Mucosa of stomach (tissue), 1 donor: ENCODE data around the gene ATP8A2.

Experiments used
- H3K27me3 ChIP-seq: one replicate; pipeline ENCODE4 v1.7.0; 2013; ENCODE audit warnings: mild to moderate bottlenecking, low read length; ENCODE audit not compliant: control insufficient read depth, insufficient read depth
- H3K36me3 ChIP-seq: one replicate; pipeline ENCODE4 v1.7.0; 2013; ENCODE audit warnings: low read length; ENCODE audit not compliant: control insufficient read depth, insufficient read depth
- H3K4me1 ChIP-seq: one replicate; pipeline ENCODE4 v1.7.0; 2013; ENCODE audit warnings: mild to moderate bottlenecking, low read length; ENCODE audit not compliant: control insufficient read depth, insufficient read depth
- H3K4me3 ChIP-seq: one replicate; pipeline ENCODE4 v1.7.0; 2013; ENCODE audit warnings: low read length
- H3K9ac ChIP-seq: one replicate; pipeline ENCODE4 v1.7.0; 2013; ENCODE audit warnings: mild to moderate bottlenecking, low read length, moderate library complexity
- H3K9me3 ChIP-seq: one replicate; pipeline ENCODE4 v1.7.0; 2013; ENCODE audit warnings: mild to moderate bottlenecking, low read length, moderate library complexity; ENCODE audit not compliant: control insufficient read depth
- donor health status: Pancreatic carcinoma.

Gene ATP8A2

DNA sequence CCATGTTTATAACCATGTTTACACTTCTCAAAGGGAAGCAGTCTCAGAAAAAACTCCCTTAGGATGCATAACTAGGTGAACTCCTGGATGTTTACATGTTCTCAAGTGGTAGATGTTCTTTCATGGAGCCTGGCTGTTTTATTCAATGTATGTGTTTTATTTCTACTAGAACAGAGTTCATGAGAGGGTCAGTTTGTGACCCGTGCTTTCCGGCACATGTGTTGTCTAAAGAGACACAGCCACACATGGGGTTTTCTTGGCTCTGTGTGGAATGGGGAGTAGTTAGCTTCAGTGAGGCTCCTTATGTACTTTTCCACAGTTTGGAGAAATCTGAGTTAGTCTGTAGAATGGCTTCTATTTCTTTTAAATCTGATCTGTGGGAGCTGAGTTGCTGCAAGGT, 60.9 kb downstream of the ATP8A2 start:
- Histone ChIP-seq H3K9me3 (no peaks in the 10 kb centered on the region), H3K27me3 (no peaks in the 10 kb centered on the region), H3K36me3 (no peaks in the 10 kb centered on the region), H3K4me3 (no peak overlapping the region), H3K9ac (no peak overlapping the region), H3K4me1 (no peaks in the 10 kb centered on the region)

GRCh38 chr13:25440061-25440460, 68.3 kb downstream of the ATP8A2 start:
- H3K9me3 ChIP-seq, result no peaks in the 10 kb centered on the region
- H3K4me1 ChIP-seq, result no peaks in the 10 kb centered on the region
- no peaks in the 10 kb centered on the region for H3K36me3 ChIP-seq
- H3K27me3 ChIP-seq, result no peaks in the 10 kb centered on the region
- no peak overlapping the region for H3K9ac ChIP-seq
- H3K4me3 ChIP-seq, result no peak overlapping the region

GRCh38 chr13:25446261-25446660, 74.5 kb downstream of the ATP8A2 start:
- Histone ChIP-seq H3K9ac (no peak overlapping the region), H3K4me3 (no peak overlapping the region), H3K4me1 (no peaks in the 10 kb centered on the region), H3K27me3 (no peaks in the 10 kb centered on the region), H3K9me3 (no peaks in the 10 kb centered on the region), H3K36me3 (no peaks in the 10 kb centered on the region)

DNA sequence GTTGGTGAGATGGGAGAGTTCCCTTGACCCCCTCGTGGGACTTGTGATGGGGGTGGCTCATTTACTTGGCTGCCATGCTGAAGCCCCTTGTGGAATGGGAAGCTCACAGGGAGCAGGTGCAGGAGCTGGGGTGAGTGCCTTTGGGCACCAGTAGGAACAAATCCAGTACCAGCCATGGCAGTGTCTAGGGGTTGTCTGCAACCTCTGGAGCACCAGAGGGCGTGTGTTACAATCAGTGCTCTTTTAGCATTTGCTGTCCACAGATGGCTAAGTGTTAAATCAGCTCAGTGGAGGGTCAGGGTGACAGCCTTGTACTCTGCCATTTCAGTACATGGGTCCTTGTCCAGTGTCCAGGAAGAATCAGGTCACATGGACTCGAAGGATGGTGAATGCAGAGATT, 75.6 kb downstream of the ATP8A2 start:
- Histone ChIP-seq H3K36me3 (no peaks in the 10 kb centered on the region), H3K9ac (no peak overlapping the region), H3K4me1 (no peaks in the 10 kb centered on the region), H3K4me3 (no peak overlapping the region), H3K9me3 (no peaks in the 10 kb centered on the region), H3K27me3 (no peaks in the 10 kb centered on the region)

GRCh38 chr13:25453850-25454365, 82.1 kb downstream of the ATP8A2 start:
- Histone ChIP-seq H3K9ac (no peak overlapping the region), H3K4me3 (no peak overlapping the region), H3K27me3 (no peaks in the 10 kb centered on the region), H3K9me3 (no peaks in the 10 kb centered on the region), H3K36me3 (no peaks in the 10 kb centered on the region), H3K4me1 (no peaks in the 10 kb centered on the region)

- H3K27me3 ChIP-seq, result no peaks in the 10 kb centered on the region
- no peaks in the 10 kb centered on the region for H3K9me3 ChIP-seq
- no peak overlapping the region for H3K4me3 ChIP-seq
- no peak overlapping the region for H3K9ac ChIP-seq
- H3K4me1 ChIP-seq, result no peaks in the 10 kb centered on the region
- no peaks in the 10 kb centered on the region for H3K36me3 ChIP-seq
Measured at GRCh38 chr13:25455146-25455545, 83.4 kb downstream of the ATP8A2 start.

DNA sequence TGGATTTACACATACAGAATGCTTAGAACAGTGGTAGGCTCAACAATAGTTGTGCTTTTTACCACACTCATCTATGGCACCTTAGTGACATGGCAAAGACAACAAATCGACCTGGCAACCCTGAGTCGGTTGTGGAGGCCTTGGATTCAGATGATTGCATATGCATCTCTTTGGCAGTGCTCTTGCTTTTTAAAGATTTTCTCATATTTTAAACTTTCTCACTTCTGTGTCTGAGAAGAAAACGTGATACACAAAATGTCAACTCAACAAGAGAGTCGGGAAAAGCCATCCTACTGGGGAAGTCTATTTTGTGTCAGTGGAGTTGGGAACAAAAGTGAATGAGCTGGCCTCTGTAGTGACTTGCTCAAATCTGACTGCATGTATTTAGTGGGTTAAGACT, 85.8 kb downstream of the ATP8A2 start:
- Histone ChIP-seq H3K9ac (no peak overlapping the region), H3K4me1 (no peaks in the 10 kb centered on the region), H3K36me3 (no peaks in the 10 kb centered on the region), H3K4me3 (no peak overlapping the region), H3K9me3 (no peaks in the 10 kb centered on the region), H3K27me3 (no peaks in the 10 kb centered on the region)

DNA sequence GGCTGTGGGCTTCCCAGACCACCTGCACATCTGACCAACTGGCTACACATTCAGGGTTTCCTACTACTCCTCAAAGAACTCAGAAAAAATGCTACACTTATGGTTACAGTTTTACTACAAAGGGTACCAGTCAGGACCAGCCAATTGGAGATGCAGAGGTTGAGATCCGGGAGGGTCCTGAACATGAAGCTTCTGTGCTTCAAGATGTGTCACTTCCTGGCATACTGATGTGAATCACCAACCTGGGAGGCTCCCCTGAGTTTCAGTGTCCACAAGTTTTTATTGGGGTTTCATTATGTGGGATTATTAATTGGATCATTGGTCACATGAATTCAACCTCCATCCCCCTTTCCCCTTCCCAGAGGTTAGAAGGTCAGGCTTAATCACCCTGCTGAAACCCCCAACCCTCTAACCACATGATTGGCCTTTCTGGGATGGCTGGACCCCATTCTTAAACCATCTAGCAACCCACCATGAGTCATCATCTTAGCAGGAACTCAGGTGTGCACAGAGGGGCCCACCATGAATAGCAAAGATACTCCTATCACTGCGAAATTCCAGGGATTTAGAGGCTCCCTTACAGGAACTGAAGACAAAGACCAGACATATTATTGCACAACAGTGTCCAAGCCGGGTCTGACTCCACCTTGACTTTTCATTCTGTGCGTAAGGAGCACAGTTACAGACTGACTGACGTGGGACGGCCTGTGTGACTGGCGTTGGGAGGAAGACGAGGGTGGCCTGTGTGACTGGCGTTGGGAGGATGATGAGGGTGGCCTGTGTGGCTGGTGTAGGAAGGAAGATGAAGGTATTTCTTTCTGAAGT, 90.7 kb downstream of the ATP8A2 start:
- H3K36me3 ChIP-seq, result no peaks in the 10 kb centered on the region
- H3K27me3 ChIP-seq, result no peaks in the 10 kb centered on the region
- H3K9ac ChIP-seq, result no peak overlapping the region
- H3K4me3 ChIP-seq, result no peak overlapping the region
- H3K4me1 ChIP-seq, result no peaks in the 10 kb centered on the region
- H3K9me3 ChIP-seq, result no peaks in the 10 kb centered on the region

DNA sequence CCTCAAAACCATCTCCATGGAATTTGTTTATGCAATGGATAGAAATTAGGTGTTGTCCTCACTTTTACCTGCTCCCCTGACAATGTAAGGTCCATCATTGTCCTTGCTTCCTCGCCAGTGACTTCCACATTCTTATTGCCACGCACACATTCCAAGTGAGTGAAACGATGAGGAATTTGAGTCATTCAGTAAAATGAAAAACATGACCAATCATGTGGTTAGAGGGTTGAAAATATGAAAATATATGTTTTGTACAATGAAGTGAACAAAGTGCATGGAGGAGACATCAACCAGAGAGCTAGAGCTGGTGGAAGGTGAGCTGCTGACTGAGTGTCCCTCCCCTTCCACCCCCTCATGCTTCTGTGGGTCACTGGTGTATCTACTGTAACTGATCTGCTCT, 91.7 kb downstream of the ATP8A2 start:
- H3K27me3 ChIP-seq, result peaks cover 6% of the 10 kb centered on the region
- H3K9me3 ChIP-seq, result no peaks in the 10 kb centered on the region
- no peaks in the 10 kb centered on the region for H3K36me3 ChIP-seq
- no peaks in the 10 kb centered on the region for H3K4me1 ChIP-seq
- H3K9ac ChIP-seq, result no peak overlapping the region
- H3K4me3 ChIP-seq, result no peak overlapping the region

DNA sequence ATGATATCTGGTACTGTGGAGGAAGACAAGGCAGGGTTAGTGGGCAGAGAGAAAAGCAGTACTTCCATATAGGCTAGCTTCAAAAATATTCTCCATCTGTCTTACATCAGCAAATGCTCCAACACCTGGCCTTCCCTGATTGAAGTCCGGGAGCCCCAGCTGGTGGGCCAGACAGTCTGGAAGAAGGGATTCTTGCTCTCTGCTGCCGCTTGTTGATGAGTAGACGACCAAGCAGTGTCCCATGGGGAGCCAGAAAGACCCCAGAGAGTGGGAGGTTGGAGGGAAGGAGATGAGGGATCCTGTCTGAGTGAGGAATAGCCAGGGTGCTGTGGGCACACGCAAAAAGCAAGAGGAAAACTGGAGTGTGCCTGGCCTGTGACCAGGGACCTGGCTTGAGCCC, 95.1 kb downstream of the ATP8A2 start:
- H3K9ac ChIP-seq, result no peak overlapping the region
- H3K4me3 ChIP-seq, result no peak overlapping the region
- H3K27me3 ChIP-seq, result peaks cover 23% of the 10 kb centered on the region
- no peaks in the 10 kb centered on the region for H3K9me3 ChIP-seq
- H3K36me3 ChIP-seq, result no peaks in the 10 kb centered on the region
- no peaks in the 10 kb centered on the region for H3K4me1 ChIP-seq

- no peaks in the 10 kb centered on the region for H3K9me3 ChIP-seq
- no peaks in the 10 kb centered on the region for H3K4me1 ChIP-seq
- no peak overlapping the region for H3K4me3 ChIP-seq
- H3K9ac ChIP-seq, result no peak overlapping the region
- H3K36me3 ChIP-seq, result no peaks in the 10 kb centered on the region
- H3K27me3 ChIP-seq, result peaks cover 23% of the 10 kb centered on the region
Measured at GRCh38 chr13:25468325-25469168, 96.8 kb downstream of the ATP8A2 start.

DNA sequence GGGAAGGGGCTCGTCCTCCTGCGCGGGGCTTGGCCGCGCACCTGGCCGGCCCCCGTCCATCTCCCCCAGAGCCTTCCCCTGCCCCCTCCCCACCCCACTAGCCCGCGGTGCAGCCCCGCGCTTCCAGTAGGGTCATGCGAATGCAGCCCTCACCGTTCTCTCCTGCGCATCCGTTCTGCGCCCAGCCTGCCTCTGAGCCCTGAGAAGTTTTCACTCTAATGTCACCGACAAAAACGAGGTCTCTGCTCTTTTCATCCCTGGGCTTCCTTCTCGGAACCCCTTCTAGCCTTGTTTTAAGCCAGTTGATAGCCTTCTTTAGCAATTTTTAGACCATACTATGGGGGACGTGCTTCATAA, 97.4 kb downstream of the ATP8A2 start:
- Histone ChIP-seq H3K9ac (no peak overlapping the region), H3K9me3 (no peaks in the 10 kb centered on the region), H3K4me3 (no peak overlapping the region), H3K4me1 (no peaks in the 10 kb centered on the region), H3K36me3 (no peaks in the 10 kb centered on the region), H3K27me3 (peaks cover 23% of the 10 kb centered on the region)
